Liver (tissue), 3 donors: ENCODE results near the gene FMO1.

Source experiments
- EGR1 ChIP-seq, 2 donors: IDR thresholded peaks; 2 replicates each; pipeline ENCODE4 v1.6.1; 2016 to 2018; ENCODE audit warnings: antibody characterized with exemption in 2 of 2, low read depth in 2 of 2
- FOXA2 ChIP-seq: IDR thresholded peaks from 2 replicates; pipeline ENCODE4 v1.6.1; 2016; ENCODE audit warnings: antibody characterized with exemption
- HNF4A ChIP-seq, 2 donors: conservative IDR thresholded peaks; 2 replicates each; pipeline ENCODE4 v1.6.1; 2016; ENCODE audit warnings: antibody characterized with exemption in 2 of 2, mild to moderate bottlenecking in 2 of 2
- NR2F2 ChIP-seq: IDR thresholded peaks from 2 replicates; pipeline ENCODE4 v1.6.1; 2016; ENCODE audit warnings: antibody characterized with exemption
- TAF1 ChIP-seq: conservative IDR thresholded peaks from 2 replicates; pipeline ENCODE4 v1.6.1; 2016; ENCODE audit warnings: antibody characterized with exemption, mild to moderate bottlenecking
- TF ChIP-seq, protein P1 (sequence below): fragments of 150-350 bp; IDR thresholded peaks from 2 replicates; pipeline ENCODE4 v1.5.1; 2017; ENCODE audit warnings: improper control_type of control experiment, low read depth, low read length; ENCODE audit not compliant: missing input control
- TF ChIP-seq, protein P2 (sequence below): IDR thresholded peaks from 2 replicates; pipeline ENCODE4 v1.6.1; 2016; ENCODE audit warnings: antibody characterized with exemption
- donor health status: healthy.
- donor health status: healthy.

DNA sequence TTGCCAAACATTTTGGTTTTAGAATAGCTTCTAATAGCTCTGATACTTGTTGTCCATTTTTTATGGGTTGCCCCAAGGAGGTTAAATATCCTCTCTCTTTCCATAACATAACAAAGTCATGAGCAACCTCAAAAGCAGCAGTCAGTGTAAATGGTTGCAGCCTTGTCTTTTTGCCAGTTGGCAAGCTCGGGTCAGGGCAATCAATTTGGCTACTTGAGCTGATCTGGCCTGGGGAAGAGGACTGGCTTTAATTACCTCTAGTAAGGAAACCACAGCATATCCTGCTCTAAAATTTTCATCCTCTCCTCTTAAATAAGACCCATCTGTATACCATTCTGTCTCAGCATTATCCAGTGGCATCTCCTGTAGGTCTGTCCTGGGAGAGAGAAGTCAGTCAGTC is 44.5 kb downstream of the FMO1 start:
- TF ChIP-seq, protein P1, sequence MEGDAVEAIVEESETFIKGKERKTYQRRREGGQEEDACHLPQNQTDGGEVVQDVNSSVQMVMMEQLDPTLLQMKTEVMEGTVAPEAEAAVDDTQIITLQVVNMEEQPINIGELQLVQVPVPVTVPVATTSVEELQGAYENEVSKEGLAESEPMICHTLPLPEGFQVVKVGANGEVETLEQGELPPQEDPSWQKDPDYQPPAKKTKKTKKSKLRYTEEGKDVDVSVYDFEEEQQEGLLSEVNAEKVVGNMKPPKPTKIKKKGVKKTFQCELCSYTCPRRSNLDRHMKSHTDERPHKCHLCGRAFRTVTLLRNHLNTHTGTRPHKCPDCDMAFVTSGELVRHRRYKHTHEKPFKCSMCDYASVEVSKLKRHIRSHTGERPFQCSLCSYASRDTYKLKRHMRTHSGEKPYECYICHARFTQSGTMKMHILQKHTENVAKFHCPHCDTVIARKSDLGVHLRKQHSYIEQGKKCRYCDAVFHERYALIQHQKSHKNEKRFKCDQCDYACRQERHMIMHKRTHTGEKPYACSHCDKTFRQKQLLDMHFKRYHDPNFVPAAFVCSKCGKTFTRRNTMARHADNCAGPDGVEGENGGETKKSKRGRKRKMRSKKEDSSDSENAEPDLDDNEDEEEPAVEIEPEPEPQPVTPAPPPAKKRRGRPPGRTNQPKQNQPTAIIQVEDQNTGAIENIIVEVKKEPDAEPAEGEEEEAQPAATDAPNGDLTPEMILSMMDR, result no peak
- TF ChIP-seq HNF4A (conservative IDR thresholded peaks at IDR 0.05) (no peak), EGR1 (IDR thresholded peaks at IDR 0.05; ENCODE audit: low read depth in 2 of 2) (no peak), FOXA2 (no peak), TAF1 (no peak), NR2F2 (no peak)
- TF ChIP-seq, protein P2, sequence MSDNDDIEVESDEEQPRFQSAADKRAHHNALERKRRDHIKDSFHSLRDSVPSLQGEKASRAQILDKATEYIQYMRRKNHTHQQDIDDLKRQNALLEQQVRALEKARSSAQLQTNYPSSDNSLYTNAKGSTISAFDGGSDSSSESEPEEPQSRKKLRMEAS, result no peak
